CD4-positive, CD25-positive, alpha-beta regulatory T cell (primary cell): ENCODE results near the gene CDH2. TPM values are rescaled to one million over a fixed set of nuclear protein-coding genes. Genes with fewer than 3 reads are reported as not detected.
A peak's percentile ranks its signal among the peaks of the same experiment; 100 is the strongest.

Source experiments
- ATAC-seq, 2 donors: fragments of 150-1000 bp; cut with Tn5 transposase; one replicate each; pipeline ENCODE4 v1.10.0; 2021; ENCODE audit warnings: low read depth in 2 of 2, moderate number of reproducible peaks in 2 of 2, moderate library complexity in 1 of 2
- DNase-seq, 3 donors: peaks; one replicate each; pipeline versions ENCODE4 v3.0.0 to v3.0.0-alpha.2; 2012 to 2022; ENCODE audit warnings: mixed read lengths in 1 of 3
- H3K27ac ChIP-seq: one replicate; pipeline ENCODE4 v1.7.0; 2013; ENCODE audit warnings: mild to moderate bottlenecking, low read length; ENCODE audit not compliant: insufficient read depth, poor library complexity, severe bottlenecking
- H3K27me3 ChIP-seq: one replicate; pipeline ENCODE4 v1.7.0; 2013; ENCODE audit warnings: low read length; ENCODE audit not compliant: control insufficient read depth, insufficient read depth
- H3K36me3 ChIP-seq: one replicate; pipeline ENCODE4 v1.7.0; 2013; ENCODE audit warnings: mild to moderate bottlenecking, low read length, moderate library complexity; ENCODE audit not compliant: control insufficient read depth, insufficient read depth
- H3K4me1 ChIP-seq: 2 replicates; pipeline ENCODE4 v1.7.0; 2013; ENCODE audit warnings: mild to moderate bottlenecking, low read length; ENCODE audit not compliant: insufficient read depth, control insufficient read depth, poor library complexity, severe bottlenecking
- H3K4me3 ChIP-seq: one replicate; pipeline ENCODE4 v1.7.0; 2013; ENCODE audit warnings: low read depth, mild to moderate bottlenecking, low read length, moderate library complexity
- H3K9me3 ChIP-seq, 2 experiments: 1 replicate in 1 of 2; 2 replicates in 1 of 2; pipeline ENCODE4 v1.7.0; 2013; ENCODE audit warnings: low read length in 2 of 2, mild to moderate bottlenecking in 1 of 2, moderate library complexity in 1 of 2; ENCODE audit not compliant: control insufficient read depth in 2 of 2
- H3K27ac Mint-ChIP-seq, 3 donors: one replicate each; pipeline ENCODE4 v1.8.0; 2020 to 2022; ENCODE audit warnings: mild to moderate bottlenecking in 3 of 3, mixed read lengths in 3 of 3, moderate library complexity in 2 of 3
- H3K27me3 Mint-ChIP-seq: one replicate; pipeline ENCODE4 v1.8.0; 2022; ENCODE audit warnings: mild to moderate bottlenecking, mixed read lengths
- H3K36me3 Mint-ChIP-seq: one replicate; pipeline ENCODE4 v1.8.0; 2020; ENCODE audit warnings: mixed read lengths
- H3K4me1 Mint-ChIP-seq, 4 donors: one replicate each; pipeline ENCODE4 v1.8.0; 2020 to 2022; ENCODE audit warnings: mixed read lengths in 4 of 4, mild to moderate bottlenecking in 1 of 4
- H3K4me3 Mint-ChIP-seq, 4 donors: one replicate each; pipeline ENCODE4 v1.8.0; 2020 to 2022; ENCODE audit warnings: mild to moderate bottlenecking in 4 of 4, mixed read lengths in 4 of 4, moderate library complexity in 3 of 4
- H3K9me3 Mint-ChIP-seq, 7 donors: one replicate each; pipeline ENCODE4 v1.8.0; 2020 to 2022; ENCODE audit warnings: mixed read lengths in 7 of 7, mild to moderate bottlenecking in 3 of 7, moderate library complexity in 2 of 7
- polyA plus RNA-seq, 4 donors: library from polyadenylated mRNA; unstranded; fragments of 300-500 nt; fragmentation: Illumina TruSeq; gene quantifications; one replicate each; pipeline ENCODE4 v1.2.3, GENCODE V29; 2021
- total RNA-seq: library from RNA; stranded (reverse); gene quantifications from one replicate; pipeline ENCODE4 v1.2.3, GENCODE V29; 2022

The CDH2 gene
- total and polyA plus RNA-seq, 5 donors from 2014 or later = not detected

- Mint-ChIP-seq H3K9me3 (peaks cover 0 to 8% (median 5%) of the 10 kb centered on the region in 7 donors), H3K27ac (no peak overlapping the region), H3K4me1 (no peaks in the 10 kb centered on the region), H3K36me3 (no peaks in the 10 kb centered on the region), H3K4me3 (no peak overlapping the region), H3K27me3 (no peaks in the 10 kb centered on the region)
- ATAC-seq = no peak
- Histone ChIP-seq H3K4me1 (no peaks in the 10 kb centered on the region), H3K36me3 (no peaks in the 10 kb centered on the region), H3K4me3 (no peak overlapping the region), H3K9me3 (peaks cover 3 to 4% of the 10 kb centered on the region in 2 experiments), H3K27me3 (no peaks in the 10 kb centered on the region), H3K27ac (no peak overlapping the region)
- no peak for DNase-seq
Measured at GRCh38 chr18:28112056-28112470, 64.9 kb downstream of the CDH2 start.

DNA sequence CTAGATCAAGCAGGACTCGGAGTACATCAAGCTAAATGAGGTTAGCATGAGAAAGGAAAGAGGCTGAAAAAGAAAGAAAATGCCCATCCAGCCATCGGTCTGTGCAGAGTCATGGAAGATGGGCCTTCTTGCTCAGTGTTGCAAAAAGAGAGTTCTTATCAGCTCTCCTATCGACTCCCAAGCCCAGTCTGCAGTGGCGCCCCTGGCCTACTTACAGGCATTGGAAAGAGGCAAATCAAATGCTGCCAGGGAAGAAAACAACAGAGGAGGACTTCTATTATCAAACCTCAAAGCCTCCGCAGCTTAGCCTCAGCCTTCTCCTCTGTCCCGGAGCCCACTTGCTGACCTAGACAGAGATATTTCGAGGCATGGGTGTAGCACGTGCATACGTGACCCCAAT is 66.0 kb downstream of the CDH2 start:
- Mint-ChIP-seq H3K4me1 (no peaks in the 10 kb centered on the region), H3K4me3 (no peak overlapping the region), H3K9me3 (peaks cover 0 to 8% (median 5%) of the 10 kb centered on the region in 7 donors), H3K27me3 (no peaks in the 10 kb centered on the region), H3K27ac (no peak overlapping the region), H3K36me3 (no peaks in the 10 kb centered on the region)
- ATAC-seq (no peak), DNase-seq (no peak)
- no peaks in the 10 kb centered on the region for H3K27me3 ChIP-seq
- H3K4me1 ChIP-seq = no peaks in the 10 kb centered on the region
- H3K4me3 ChIP-seq = no peak overlapping the region
- peaks cover 3 to 4% of the 10 kb centered on the region in 2 experiments for H3K9me3 ChIP-seq
- H3K27ac ChIP-seq = no peak overlapping the region
- no peaks in the 10 kb centered on the region for H3K36me3 ChIP-seq

- no peak overlapping the region for H3K4me3 Mint-ChIP-seq
- no peaks in the 10 kb centered on the region for H3K4me1 Mint-ChIP-seq
- no peak overlapping the region for H3K4me3 ChIP-seq
- H3K27me3 ChIP-seq = no peaks in the 10 kb centered on the region
- no peaks in the 10 kb centered on the region for H3K27me3 Mint-ChIP-seq
- H3K4me1 ChIP-seq = no peaks in the 10 kb centered on the region
- ATAC-seq = no peak
- H3K27ac ChIP-seq = no peak overlapping the region
- H3K9me3 Mint-ChIP-seq = peaks cover 0 to 8% (median 5%) of the 10 kb centered on the region in 7 donors
- H3K36me3 ChIP-seq = no peaks in the 10 kb centered on the region
- H3K36me3 Mint-ChIP-seq = no peaks in the 10 kb centered on the region
- no peak overlapping the region for H3K27ac Mint-ChIP-seq
- peaks cover 0 to 4% of the 10 kb centered on the region in 2 experiments for H3K9me3 ChIP-seq
- DNase-seq = no peak
Measured at GRCh38 chr18:28109781-28110560, 67.0 kb downstream of the CDH2 start.

- no peak overlapping the region for H3K27ac ChIP-seq
- no peak overlapping the region for H3K4me3 ChIP-seq
- H3K9me3 ChIP-seq = peaks cover 0 to 4% of the 10 kb centered on the region in 2 experiments
- DNase-seq (no peak), ATAC-seq (no peak)
- Mint-ChIP-seq H3K4me1 (no peaks in the 10 kb centered on the region), H3K27me3 (no peaks in the 10 kb centered on the region), H3K36me3 (no peaks in the 10 kb centered on the region), H3K9me3 (peaks cover 2 to 8% (median 5%) of the 10 kb centered on the region in 7 donors), H3K27ac (no peak overlapping the region), H3K4me3 (no peak overlapping the region)
- H3K27me3 ChIP-seq = no peaks in the 10 kb centered on the region
- no peaks in the 10 kb centered on the region for H3K4me1 ChIP-seq
- H3K36me3 ChIP-seq = no peaks in the 10 kb centered on the region
Measured at GRCh38 chr18:28108814-28109213, 68.1 kb downstream of the CDH2 start.

DNA sequence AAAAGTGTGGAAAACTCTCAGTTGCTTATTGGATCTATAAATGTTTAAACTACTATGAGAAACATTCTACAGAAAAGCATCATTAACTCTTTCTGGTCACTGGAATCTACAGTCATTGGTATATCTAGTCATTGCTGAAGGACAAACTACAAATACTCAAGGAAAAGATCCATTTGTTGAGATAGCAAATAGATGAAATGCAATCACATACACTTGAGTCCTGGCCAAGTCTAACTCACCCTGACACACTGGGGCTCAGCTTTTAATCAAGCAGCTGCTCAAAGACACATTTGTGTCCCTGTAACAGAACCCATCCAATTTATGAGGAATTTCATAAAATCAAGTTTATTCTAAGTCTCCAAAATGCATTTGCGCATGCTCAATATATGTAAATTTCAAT is 68.7 kb downstream of the CDH2 start:
- H3K36me3 Mint-ChIP-seq = no peaks in the 10 kb centered on the region
- Histone ChIP-seq H3K4me1 (no peaks in the 10 kb centered on the region), H3K27ac (no peak overlapping the region), H3K4me3 (no peak overlapping the region), H3K27me3 (no peaks in the 10 kb centered on the region), H3K36me3 (no peaks in the 10 kb centered on the region), H3K9me3 (peaks cover 0 to 4% of the 10 kb centered on the region in 2 experiments)
- ATAC-seq = no peak
- H3K4me3 Mint-ChIP-seq = no peak overlapping the region
- no peak for DNase-seq
- H3K27me3 Mint-ChIP-seq = no peaks in the 10 kb centered on the region
- H3K4me1 Mint-ChIP-seq = no peaks in the 10 kb centered on the region
- peaks cover 0 to 8% (median 5%) of the 10 kb centered on the region in 7 donors for H3K9me3 Mint-ChIP-seq
- no peak overlapping the region for H3K27ac Mint-ChIP-seq

GRCh38 chr18:28099237-28099636 is 77.7 kb downstream of the CDH2 start:
- ATAC-seq = no peak
- no peak for DNase-seq

GRCh38 chr18:28095631-28096030 is 81.3 kb downstream of the CDH2 start:
- no peak overlapping the region for H3K27ac Mint-ChIP-seq
- no peaks in the 10 kb centered on the region for H3K36me3 Mint-ChIP-seq
- ATAC-seq (no peak), DNase-seq (no peak)
- no peaks in the 10 kb centered on the region for H3K27me3 Mint-ChIP-seq
- Histone ChIP-seq H3K27ac (no peak overlapping the region), H3K9me3 (no peaks in the 10 kb centered on the region), H3K4me3 (no peak overlapping the region), H3K4me1 (no peaks in the 10 kb centered on the region), H3K36me3 (no peaks in the 10 kb centered on the region), H3K27me3 (no peaks in the 10 kb centered on the region)
- peaks cover 0 to 13% (median 6%) of the 10 kb centered on the region in 7 donors for H3K9me3 Mint-ChIP-seq
- no peaks in the 10 kb centered on the region for H3K4me1 Mint-ChIP-seq
- H3K4me3 Mint-ChIP-seq = no peak overlapping the region

More at GRCh38 chr18:28099237-28099636, 77.7 kb downstream of the CDH2 start:
- H3K4me3 Mint-ChIP-seq = no peak overlapping the region
- Histone ChIP-seq H3K4me3 (no peak overlapping the region), H3K36me3 (no peaks in the 10 kb centered on the region), H3K27ac (no peak overlapping the region), H3K9me3 (no peaks in the 10 kb centered on the region), H3K27me3 (no peaks in the 10 kb centered on the region), H3K4me1 (no peaks in the 10 kb centered on the region)
- no peaks in the 10 kb centered on the region for H3K27me3 Mint-ChIP-seq
- H3K9me3 Mint-ChIP-seq = peaks cover 0 to 24% (median 6%) of the 10 kb centered on the region in 7 donors
- peak overlapping the region in 1 of 3 donors; percentile 20 for H3K27ac Mint-ChIP-seq
- H3K36me3 Mint-ChIP-seq = no peaks in the 10 kb centered on the region
- no peaks in the 10 kb centered on the region for H3K4me1 Mint-ChIP-seq

DNA sequence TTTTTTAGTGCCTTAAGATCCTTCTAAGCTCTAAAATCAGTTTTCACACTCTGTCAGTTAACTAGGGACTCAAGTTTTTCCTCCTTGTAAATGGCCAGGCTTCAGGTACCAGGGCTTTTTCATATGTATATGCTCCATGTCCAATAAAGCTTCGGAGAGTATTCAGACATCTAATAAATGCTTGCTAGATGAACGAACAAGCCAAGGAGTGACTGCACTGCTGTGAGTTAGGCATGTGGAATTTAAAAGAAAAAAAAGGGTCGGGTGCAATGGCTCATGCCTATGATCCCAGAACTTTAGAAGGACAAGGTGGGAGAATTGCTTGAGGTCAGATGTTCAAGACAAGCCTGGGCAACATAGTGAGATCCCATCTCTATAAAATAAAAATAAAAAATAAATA is 81.9 kb downstream of the CDH2 start:
- H3K4me1 ChIP-seq = no peaks in the 10 kb centered on the region
- H3K27ac ChIP-seq = no peak overlapping the region
- Mint-ChIP-seq H3K27me3 (no peaks in the 10 kb centered on the region), H3K36me3 (no peaks in the 10 kb centered on the region), H3K27ac (no peak overlapping the region), H3K4me3 (no peak overlapping the region), H3K9me3 (peaks cover 0 to 13% (median 6%) of the 10 kb centered on the region in 7 donors), H3K4me1 (no peaks in the 10 kb centered on the region)
- DNase-seq = no peak
- H3K36me3 ChIP-seq = no peaks in the 10 kb centered on the region
- H3K9me3 ChIP-seq = no peaks in the 10 kb centered on the region
- no peaks in the 10 kb centered on the region for H3K27me3 ChIP-seq
- H3K4me3 ChIP-seq = no peak overlapping the region
- no peak for ATAC-seq
